Measurements from ENCODE around the gene AFTPH. TPM values are rescaled to one million over a fixed set of nuclear protein-coding genes. Genes with fewer than 3 reads are reported as not detected.

The AFTPH gene
- total RNA-seq, 1 experiment from 2014 or later: 13.5 TPM

- H3K79me2 ChIP-seq (ENCODE audit: insufficient read depth, low read length): peaks cover 2% of the 10 kb centered on the region; the same call in 1 of the 2 replicates
- no peak overlapping the region for H2AFZ ChIP-seq (ENCODE audit: low read length)
- H2BK12ac ChIP-seq (ENCODE audit: insufficient read length, low read depth, low read length): no peak overlapping the region
- no peaks in the 10 kb centered on the region for H3K23me2 ChIP-seq (ENCODE audit: insufficient read length, low read depth, low read length, poor library complexity, severe bottlenecking)
- H2BK15ac ChIP-seq (ENCODE audit: low read depth, low read length): no peak overlapping the region
- H3K9me3 ChIP-seq (ENCODE audit: control insufficient read depth, low read depth, low read length): no peaks in the 10 kb centered on the region
- H3K23ac ChIP-seq (ENCODE audit: insufficient read length, low read depth, low read length): no peak overlapping the region
- no peaks in the 10 kb centered on the region for H4K20me1 ChIP-seq (ENCODE audit: control insufficient read depth, insufficient read depth, insufficient read length)
- Mint-ChIP-seq H3K27ac (no peak overlapping the region), H3K4me3 (no peak overlapping the region), H3K36me3 (ENCODE audit: insufficient read depth in 1 of 3, low read depth in 3 of 3) (no peaks in the 10 kb centered on the region), H3K27me3 (ENCODE audit: low read depth) (no peaks in the 10 kb centered on the region; the same call in none of the 2 replicates), H3K9me3 (no peaks in the 10 kb centered on the region), H3K4me1 (peaks cover 8 to 17% of the 10 kb centered on the region in 2 experiments)
- no peak overlapping the region for H3T11ph ChIP-seq (ENCODE audit: low read length)
- WGBS (ENCODE audit: extremely low coverage, insufficient read length, low lambda C conversion rate): no CpG with 5 or more reads among the region's 2 CpGs
- no peaks in the 10 kb centered on the region for H3K4me1 ChIP-seq (ENCODE audit: insufficient read depth, low read length)
- no peak overlapping the region for H2BK5ac ChIP-seq (ENCODE audit: insufficient read length, low read length)
- no peak for DNase-seq
- H3K27ac ChIP-seq (ENCODE audit: insufficient read length, low read depth, low read length): no peak overlapping the region
- H4K8ac ChIP-seq (replicated peaks; ENCODE audit: insufficient read length, low read depth, low read length): no peak overlapping the region
- no peak overlapping the region for H3K56ac ChIP-seq (ENCODE audit: insufficient read length, low read depth, low read length)
- no peak overlapping the region for H3K18ac ChIP-seq (ENCODE audit: insufficient read length, low read depth, low read length)
- no peak overlapping the region for H4K5ac ChIP-seq (ENCODE audit: insufficient read length, low read depth, low read length)
- no peak overlapping the region for H3K4me2 ChIP-seq (ENCODE audit: insufficient read depth, insufficient read length, low read length)
- no peak for TF ChIP-seq CTCF (conservative IDR thresholded peaks at IDR 0.05)
- H2AK5ac ChIP-seq (ENCODE audit: insufficient read length, low read length): no peak overlapping the region
- H3K4ac ChIP-seq (ENCODE audit: low read depth, low read length): no peak overlapping the region
- no peak overlapping the region for H2BK120ac ChIP-seq (ENCODE audit: low read depth, low read length, poor library complexity, severe bottlenecking)
- no peak overlapping the region for H2BK20ac ChIP-seq (ENCODE audit: low read depth, low read length, poor library complexity, severe bottlenecking)
- peaks cover 7% of the 10 kb centered on the region for H3K79me1 ChIP-seq (ENCODE audit: insufficient read depth, low read depth, low read length, poor library complexity, severe bottlenecking)
- no peak overlapping the region for H3K14ac ChIP-seq (ENCODE audit: insufficient read depth, low read length)
- no peak overlapping the region for H3K9ac ChIP-seq (ENCODE audit: extremely low read depth, insufficient read length, low read length)
- no peaks in the 10 kb centered on the region for H3K27me3 ChIP-seq (ENCODE audit: insufficient read depth, low read length)
- H4K91ac ChIP-seq (ENCODE audit: insufficient read length, low read depth, low read length): no peak overlapping the region
Observed at GRCh38 chr2:64537991-64538390, 13.9 kb downstream of the AFTPH start.

All from H9 (cell line).